ENCODE data around the gene TRIM33. TPM values are rescaled to one million over a fixed set of nuclear protein-coding genes. Genes with fewer than 3 reads are reported as not detected.

The TRIM33 gene
- total and polyA plus RNA-seq, 2 experiments from 2014 or later = 50.3 to 51.1 TPM

- Histone ChIP-seq H3K79me2 (replicated peaks; ENCODE audit: insufficient read depth) (peaks cover 99% of the 10 kb centered on the region), H3K27me3 (ENCODE audit: insufficient read depth) (no peaks in the 10 kb centered on the region), H4K20me1 (replicated peaks; ENCODE audit: insufficient read depth) (peaks cover 33% of the 10 kb centered on the region), H2AFZ (no peak overlapping the region), H3K9me2 (ENCODE audit: insufficient read depth) (no peaks in the 10 kb centered on the region), H3K4me3 (no peak overlapping the region), H3F3A (replicated peaks; ENCODE audit: low read depth) (no peaks in the 10 kb centered on the region), H3K27ac (ENCODE audit: low read depth) (no peak overlapping the region), H3K4me2 (no peak overlapping the region), H3K4me1 (ENCODE audit: insufficient read depth) (no peaks in the 10 kb centered on the region; the same call in 1 of the 2 replicates), H3K36me3 (ENCODE audit: insufficient read depth) (no peaks in the 10 kb centered on the region)
- H3K36me3 Mint-ChIP-seq (ENCODE audit: low read depth) = peaks cover 14% of the 10 kb centered on the region; the same call in 2 of the 3 replicates
- H3K27ac Mint-ChIP-seq = no peak overlapping the region
- TF ChIP-seq, protein P1, sequence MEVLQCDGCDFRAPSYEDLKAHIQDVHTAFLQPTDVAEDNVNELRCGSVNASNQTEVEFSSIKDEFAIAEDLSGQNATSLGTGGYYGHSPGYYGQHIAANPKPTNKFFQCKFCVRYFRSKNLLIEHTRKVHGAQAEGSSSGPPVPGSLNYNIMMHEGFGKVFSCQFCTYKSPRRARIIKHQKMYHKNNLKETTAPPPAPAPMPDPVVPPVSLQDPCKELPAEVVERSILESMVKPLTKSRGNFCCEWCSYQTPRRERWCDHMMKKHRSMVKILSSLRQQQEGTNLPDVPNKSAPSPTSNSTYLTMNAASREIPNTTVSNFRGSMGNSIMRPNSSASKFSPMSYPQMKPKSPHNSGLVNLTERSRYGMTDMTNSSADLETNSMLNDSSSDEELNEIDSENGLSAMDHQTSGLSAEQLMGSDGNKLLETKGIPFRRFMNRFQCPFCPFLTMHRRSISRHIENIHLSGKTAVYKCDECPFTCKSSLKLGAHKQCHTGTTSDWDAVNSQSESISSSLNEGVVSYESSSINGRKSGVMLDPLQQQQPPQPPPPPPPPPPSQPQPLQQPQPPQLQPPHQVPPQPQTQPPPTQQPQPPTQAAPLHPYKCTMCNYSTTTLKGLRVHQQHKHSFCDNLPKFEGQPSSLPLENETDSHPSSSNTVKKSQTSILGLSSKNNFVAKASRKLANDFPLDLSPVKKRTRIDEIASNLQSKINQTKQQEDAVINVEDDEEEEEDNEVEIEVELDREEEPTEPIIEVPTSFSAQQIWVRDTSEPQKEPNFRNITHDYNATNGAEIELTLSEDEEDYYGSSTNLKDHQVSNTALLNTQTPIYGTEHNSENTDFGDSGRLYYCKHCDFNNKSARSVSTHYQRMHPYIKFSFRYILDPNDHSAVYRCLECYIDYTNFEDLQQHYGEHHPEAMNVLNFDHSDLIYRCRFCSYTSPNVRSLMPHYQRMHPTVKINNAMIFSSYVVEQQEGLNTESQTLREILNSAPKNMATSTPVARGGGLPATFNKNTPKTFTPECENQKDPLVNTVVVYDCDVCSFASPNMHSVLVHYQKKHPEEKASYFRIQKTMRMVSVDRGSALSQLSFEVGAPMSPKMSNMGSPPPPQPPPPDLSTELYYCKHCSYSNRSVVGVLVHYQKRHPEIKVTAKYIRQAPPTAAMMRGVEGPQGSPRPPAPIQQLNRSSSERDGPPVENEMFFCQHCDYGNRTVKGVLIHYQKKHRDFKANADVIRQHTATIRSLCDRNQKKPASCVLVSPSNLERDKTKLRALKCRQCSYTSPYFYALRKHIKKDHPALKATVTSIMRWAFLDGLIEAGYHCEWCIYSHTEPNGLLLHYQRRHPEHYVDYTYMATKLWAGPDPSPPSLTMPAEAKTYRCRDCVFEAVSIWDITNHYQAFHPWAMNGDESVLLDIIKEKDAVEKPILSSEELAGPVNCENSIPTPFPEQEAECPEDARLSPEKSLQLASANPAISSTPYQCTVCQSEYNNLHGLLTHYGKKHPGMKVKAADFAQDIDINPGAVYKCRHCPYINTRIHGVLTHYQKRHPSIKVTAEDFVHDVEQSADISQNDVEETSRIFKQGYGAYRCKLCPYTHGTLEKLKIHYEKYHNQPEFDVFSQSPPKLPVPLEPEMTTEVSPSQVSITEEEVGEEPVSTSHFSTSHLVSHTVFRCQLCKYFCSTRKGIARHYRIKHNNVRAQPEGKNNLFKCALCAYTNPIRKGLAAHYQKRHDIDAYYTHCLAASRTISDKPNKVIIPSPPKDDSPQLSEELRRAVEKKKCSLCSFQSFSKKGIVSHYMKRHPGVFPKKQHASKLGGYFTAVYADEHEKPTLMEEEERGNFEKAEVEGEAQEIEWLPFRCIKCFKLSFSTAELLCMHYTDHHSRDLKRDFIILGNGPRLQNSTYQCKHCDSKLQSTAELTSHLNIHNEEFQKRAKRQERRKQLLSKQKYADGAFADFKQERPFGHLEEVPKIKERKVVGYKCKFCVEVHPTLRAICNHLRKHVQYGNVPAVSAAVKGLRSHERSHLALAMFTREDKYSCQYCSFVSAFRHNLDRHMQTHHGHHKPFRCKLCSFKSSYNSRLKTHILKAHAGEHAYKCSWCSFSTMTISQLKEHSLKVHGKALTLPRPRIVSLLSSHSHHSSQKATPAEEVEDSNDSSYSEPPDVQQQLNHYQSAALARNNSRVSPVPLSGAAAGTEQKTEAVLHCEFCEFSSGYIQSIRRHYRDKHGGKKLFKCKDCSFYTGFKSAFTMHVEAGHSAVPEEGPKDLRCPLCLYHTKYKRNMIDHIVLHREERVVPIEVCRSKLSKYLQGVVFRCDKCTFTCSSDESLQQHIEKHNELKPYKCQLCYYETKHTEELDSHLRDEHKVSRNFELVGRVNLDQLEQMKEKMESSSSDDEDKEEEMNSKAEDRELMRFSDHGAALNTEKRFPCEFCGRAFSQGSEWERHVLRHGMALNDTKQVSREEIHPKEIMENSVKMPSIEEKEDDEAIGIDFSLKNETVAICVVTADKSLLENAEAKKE (CRISPR knock-in tag; IDR thresholded peaks at IDR 0.05) = no peak
- TF ChIP-seq CREB1 (CRISPR knock-in tag; IDR thresholded peaks at IDR 0.05; ENCODE audit: low read depth) = no peak
- TF ChIP-seq, protein P2, sequence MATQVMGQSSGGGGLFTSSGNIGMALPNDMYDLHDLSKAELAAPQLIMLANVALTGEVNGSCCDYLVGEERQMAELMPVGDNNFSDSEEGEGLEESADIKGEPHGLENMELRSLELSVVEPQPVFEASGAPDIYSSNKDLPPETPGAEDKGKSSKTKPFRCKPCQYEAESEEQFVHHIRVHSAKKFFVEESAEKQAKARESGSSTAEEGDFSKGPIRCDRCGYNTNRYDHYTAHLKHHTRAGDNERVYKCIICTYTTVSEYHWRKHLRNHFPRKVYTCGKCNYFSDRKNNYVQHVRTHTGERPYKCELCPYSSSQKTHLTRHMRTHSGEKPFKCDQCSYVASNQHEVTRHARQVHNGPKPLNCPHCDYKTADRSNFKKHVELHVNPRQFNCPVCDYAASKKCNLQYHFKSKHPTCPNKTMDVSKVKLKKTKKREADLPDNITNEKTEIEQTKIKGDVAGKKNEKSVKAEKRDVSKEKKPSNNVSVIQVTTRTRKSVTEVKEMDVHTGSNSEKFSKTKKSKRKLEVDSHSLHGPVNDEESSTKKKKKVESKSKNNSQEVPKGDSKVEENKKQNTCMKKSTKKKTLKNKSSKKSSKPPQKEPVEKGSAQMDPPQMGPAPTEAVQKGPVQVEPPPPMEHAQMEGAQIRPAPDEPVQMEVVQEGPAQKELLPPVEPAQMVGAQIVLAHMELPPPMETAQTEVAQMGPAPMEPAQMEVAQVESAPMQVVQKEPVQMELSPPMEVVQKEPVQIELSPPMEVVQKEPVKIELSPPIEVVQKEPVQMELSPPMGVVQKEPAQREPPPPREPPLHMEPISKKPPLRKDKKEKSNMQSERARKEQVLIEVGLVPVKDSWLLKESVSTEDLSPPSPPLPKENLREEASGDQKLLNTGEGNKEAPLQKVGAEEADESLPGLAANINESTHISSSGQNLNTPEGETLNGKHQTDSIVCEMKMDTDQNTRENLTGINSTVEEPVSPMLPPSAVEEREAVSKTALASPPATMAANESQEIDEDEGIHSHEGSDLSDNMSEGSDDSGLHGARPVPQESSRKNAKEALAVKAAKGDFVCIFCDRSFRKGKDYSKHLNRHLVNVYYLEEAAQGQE (IDR thresholded peaks at IDR 0.05; ENCODE audit: unreplicated experiment) = no peak
- TF ChIP-seq JUNB (IDR thresholded peaks at IDR 0.05; ENCODE audit: unreplicated experiment) = no peak
- TF ChIP-seq CTCF (conservative IDR thresholded peaks at IDR 0.05; ENCODE audit: low read depth in 2 of 2) = no peak
- TF ChIP-seq ZNF331 (CRISPR knock-in tag; IDR thresholded peaks at IDR 0.05; ENCODE audit: low read depth) = no peak
- no peak for TF ChIP-seq EZH2 (IDR thresholded peaks at IDR 0.05; ENCODE audit: low read depth, unreplicated experiment)
- TF ChIP-seq POLR2AphosphoS5 (IDR thresholded peaks at IDR 0.05; ENCODE audit: low read depth) = no peak
- no peak for TF ChIP-seq NANOG (IDR thresholded peaks at IDR 0.05; ENCODE audit: borderline replicate concordance)
- TF ChIP-seq STAT1 (IDR thresholded peaks at IDR 0.05; ENCODE audit: unreplicated experiment) = no peak
- no peak for TF ChIP-seq EZH2phosphoT487 (IDR thresholded peaks at IDR 0.05; ENCODE audit: unreplicated experiment)
- TF ChIP-seq ZNF114 (CRISPR knock-in tag; IDR thresholded peaks at IDR 0.05) = no peak
- TF ChIP-seq ETS1 (IDR thresholded peaks at IDR 0.05) = no peak
- DNase-seq (ENCODE audit: low spot score) = no peak
- H3K27me3 Mint-ChIP-seq (ENCODE audit: insufficient read depth, low read depth, poor library complexity) = no peaks in the 10 kb centered on the region
- H3K9me3 Mint-ChIP-seq = no peaks in the 10 kb centered on the region
- ATAC-seq = no peak
- H3K4me3 Mint-ChIP-seq = no peak overlapping the region
- H3K4me1 Mint-ChIP-seq = peaks cover 9% of the 10 kb centered on the region
Observed at GRCh38 chr1:114496089-114496488, 14.9 kb downstream of the TRIM33 start.

Data from GM23338 (cell line).